ENCODE data around the gene INSR. TPM values are rescaled to one million over a fixed set of nuclear protein-coding genes. Genes with fewer than 3 reads are reported as not detected.

INSR gene
- total RNA-seq, 1 donor from 2014 or later, result 44.7 TPM

DNA sequence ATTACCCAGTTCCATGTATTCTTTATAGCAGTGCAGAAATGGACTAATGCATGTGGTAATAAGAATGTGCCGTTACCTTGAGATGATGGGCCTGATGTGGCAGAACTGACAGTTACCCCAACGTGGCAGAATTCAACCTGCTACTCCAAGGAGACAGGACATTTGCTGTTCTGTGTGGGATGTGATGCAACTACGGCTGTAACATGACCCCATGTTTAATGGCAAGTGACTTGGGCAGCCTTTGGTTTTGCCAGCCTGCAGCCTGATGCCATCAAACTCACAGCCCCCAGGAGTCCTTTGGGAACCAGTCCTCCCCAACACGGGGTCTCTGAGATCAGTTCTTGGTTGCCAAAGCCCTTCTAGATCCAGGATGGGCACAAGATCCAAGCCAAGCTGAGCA lies 117.4 kb downstream of the INSR start:
- DNase-seq (ENCODE audit: low spot score in 2 of 2, unreplicated experiment in 2 of 2), result no peak
- Mint-ChIP-seq H3K9me3 (peaks cover 5% of the 10 kb centered on the region), H3K36me3 (peaks cover 38% of the 10 kb centered on the region), H3K4me1 (peaks cover 9% of the 10 kb centered on the region), H3K4me3 (no peak overlapping the region), H3K27ac (no peak overlapping the region), H3K27me3 (ENCODE audit: low read depth) (no peaks in the 10 kb centered on the region)
- TF ChIP-seq, protein P1, sequence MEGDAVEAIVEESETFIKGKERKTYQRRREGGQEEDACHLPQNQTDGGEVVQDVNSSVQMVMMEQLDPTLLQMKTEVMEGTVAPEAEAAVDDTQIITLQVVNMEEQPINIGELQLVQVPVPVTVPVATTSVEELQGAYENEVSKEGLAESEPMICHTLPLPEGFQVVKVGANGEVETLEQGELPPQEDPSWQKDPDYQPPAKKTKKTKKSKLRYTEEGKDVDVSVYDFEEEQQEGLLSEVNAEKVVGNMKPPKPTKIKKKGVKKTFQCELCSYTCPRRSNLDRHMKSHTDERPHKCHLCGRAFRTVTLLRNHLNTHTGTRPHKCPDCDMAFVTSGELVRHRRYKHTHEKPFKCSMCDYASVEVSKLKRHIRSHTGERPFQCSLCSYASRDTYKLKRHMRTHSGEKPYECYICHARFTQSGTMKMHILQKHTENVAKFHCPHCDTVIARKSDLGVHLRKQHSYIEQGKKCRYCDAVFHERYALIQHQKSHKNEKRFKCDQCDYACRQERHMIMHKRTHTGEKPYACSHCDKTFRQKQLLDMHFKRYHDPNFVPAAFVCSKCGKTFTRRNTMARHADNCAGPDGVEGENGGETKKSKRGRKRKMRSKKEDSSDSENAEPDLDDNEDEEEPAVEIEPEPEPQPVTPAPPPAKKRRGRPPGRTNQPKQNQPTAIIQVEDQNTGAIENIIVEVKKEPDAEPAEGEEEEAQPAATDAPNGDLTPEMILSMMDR (IDR thresholded peaks at IDR 0.05; ENCODE audit: unreplicated experiment), result no peak

DNA sequence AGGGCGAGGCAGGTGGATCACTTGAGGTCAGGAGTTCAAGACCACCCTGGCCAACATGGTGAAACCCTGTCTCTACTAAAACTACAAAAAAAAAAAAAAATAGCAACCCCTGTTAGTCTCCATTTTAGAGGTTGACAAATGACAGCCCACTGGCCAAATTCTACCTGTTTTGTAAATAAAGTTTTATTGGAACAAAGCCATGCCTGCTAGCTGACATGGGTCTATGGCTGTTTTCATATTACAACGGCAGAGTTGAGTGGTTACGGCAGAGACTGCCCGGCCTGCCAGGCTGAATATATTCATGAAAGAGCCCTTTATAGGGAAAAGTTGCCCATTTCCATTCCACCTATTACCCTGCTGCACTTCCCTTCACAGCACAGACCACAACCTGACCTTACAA lies 121.4 kb downstream of the INSR start:
- Mint-ChIP-seq H3K36me3 (peaks cover 51% of the 10 kb centered on the region), H3K9me3 (peaks cover 20% of the 10 kb centered on the region), H3K27me3 (ENCODE audit: low read depth) (no peaks in the 10 kb centered on the region), H3K4me3 (no peak overlapping the region), H3K4me1 (no peaks in the 10 kb centered on the region), H3K27ac (no peak overlapping the region)
- TF ChIP-seq, protein P1 (IDR thresholded peaks at IDR 0.05; ENCODE audit: unreplicated experiment), result no peak
- no peak for DNase-seq (ENCODE audit: low spot score in 2 of 2, unreplicated experiment in 2 of 2)

DNA sequence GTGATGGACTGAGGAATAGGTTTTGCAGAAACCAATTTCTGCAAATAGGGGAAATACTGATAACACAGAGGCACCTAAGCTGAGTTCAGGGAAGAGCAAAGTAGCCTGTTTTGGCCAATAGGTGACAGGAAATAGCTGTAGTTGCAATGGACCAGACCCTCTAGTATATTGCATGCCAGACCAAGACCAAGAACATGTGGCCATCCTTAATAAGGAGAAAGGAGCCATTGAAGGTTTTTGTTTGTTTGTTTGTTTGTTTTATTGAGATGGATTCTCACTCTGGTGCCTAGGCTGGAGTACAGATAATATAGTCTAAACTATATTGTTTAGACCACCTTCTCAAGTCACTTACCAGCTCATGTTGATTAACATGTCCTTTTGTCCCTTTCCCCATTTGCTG lies 123.2 kb downstream of the INSR start:
- H3K36me3 Mint-ChIP-seq, result peaks cover 52% of the 10 kb centered on the region
- TF ChIP-seq, protein P1 (IDR thresholded peaks at IDR 0.05; ENCODE audit: unreplicated experiment), result no peak
- H3K4me3 Mint-ChIP-seq, result no peak overlapping the region
- H3K4me1 Mint-ChIP-seq, result no peaks in the 10 kb centered on the region
- DNase-seq (ENCODE audit: low spot score in 2 of 2, unreplicated experiment in 2 of 2), result no peak
- H3K27me3 Mint-ChIP-seq (ENCODE audit: low read depth), result no peaks in the 10 kb centered on the region
- H3K27ac Mint-ChIP-seq, result no peak overlapping the region
- peaks cover 20% of the 10 kb centered on the region for H3K9me3 Mint-ChIP-seq

DNA sequence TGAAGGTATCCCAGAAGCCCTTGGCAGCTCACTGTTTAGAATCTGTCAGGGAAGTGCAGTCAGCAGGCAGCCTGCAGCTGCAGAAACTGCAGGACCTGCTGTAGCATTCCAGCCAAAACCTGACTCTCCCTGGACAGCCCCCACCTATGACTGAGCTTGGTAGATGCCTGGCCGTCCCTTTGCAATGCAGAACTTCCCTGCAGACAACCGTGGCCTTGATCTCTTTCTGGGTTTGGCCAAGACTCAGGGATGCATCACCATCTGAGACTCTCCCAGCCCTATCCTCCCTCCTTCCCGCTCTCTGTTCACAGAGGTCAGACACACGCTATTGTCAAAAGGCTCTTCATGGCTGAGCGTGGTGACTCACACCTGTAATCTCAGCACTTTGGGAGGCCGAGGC lies 125.3 kb downstream of the INSR start:
- H3K27ac Mint-ChIP-seq, result no peak overlapping the region
- no peaks in the 10 kb centered on the region for H3K4me1 Mint-ChIP-seq
- no peak overlapping the region for H3K4me3 Mint-ChIP-seq
- H3K27me3 Mint-ChIP-seq (ENCODE audit: low read depth), result no peaks in the 10 kb centered on the region
- no peak for DNase-seq (ENCODE audit: low spot score in 2 of 2, unreplicated experiment in 2 of 2)
- H3K9me3 Mint-ChIP-seq, result peaks cover 20% of the 10 kb centered on the region
- H3K36me3 Mint-ChIP-seq, result peaks cover 53% of the 10 kb centered on the region
- TF ChIP-seq, protein P1 (IDR thresholded peaks at IDR 0.05; ENCODE audit: unreplicated experiment), result no peak

DNA sequence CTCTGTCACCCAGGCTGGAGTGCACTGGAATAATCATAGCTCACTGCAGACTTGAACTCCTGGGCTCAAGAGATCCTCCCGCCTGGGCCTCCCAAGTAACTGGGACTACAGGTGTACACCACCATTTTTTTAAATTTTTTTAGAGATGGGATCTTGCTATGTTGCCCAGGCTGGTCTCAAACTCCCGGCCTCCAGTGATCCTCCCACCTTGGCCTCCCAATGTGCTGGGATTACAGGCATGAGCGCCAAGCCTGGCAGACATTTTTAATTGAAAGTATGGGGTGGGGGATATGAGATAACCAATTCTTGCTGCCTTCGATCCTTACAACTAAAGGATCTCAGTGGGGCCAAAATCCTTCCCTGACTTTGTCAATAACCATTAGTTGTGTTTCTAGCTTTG lies 132.9 kb downstream of the INSR start:
- DNase-seq (ENCODE audit: low spot score in 2 of 2, unreplicated experiment in 2 of 2), result no peak
- no peaks in the 10 kb centered on the region for H3K27me3 Mint-ChIP-seq (ENCODE audit: low read depth)
- peaks cover 35% of the 10 kb centered on the region for H3K36me3 Mint-ChIP-seq
- no peak overlapping the region for H3K4me3 Mint-ChIP-seq
- TF ChIP-seq, protein P1 (IDR thresholded peaks at IDR 0.05; ENCODE audit: unreplicated experiment), result no peak
- no peaks in the 10 kb centered on the region for H3K9me3 Mint-ChIP-seq
- no peak overlapping the region for H3K27ac Mint-ChIP-seq
- H3K4me1 Mint-ChIP-seq, result peaks cover 3% of the 10 kb centered on the region

Data from mesothelial cell of epicardium (in vitro differentiated cells).